HL-60 (cell line): ENCODE data around the gene PDE8A.
"Not testable (repeated sequence)": the region's sequence is repeated elsewhere in the genome, so short reads cannot be mapped to it uniquely, and the experiment has no call there.

Experiments used
- DNase-seq, 2 experiments: peaks; one replicate each; pipeline ENCODE4 v3.0.0-alpha.2; 2010 to 2020; ENCODE audit warnings: low read depth in 1 of 2, low spot score in 1 of 2
- H3K27ac ChIP-seq: fragments of 250-450 bp; sonication (Bioruptor Pico); replicated peaks from 2 replicates; pipeline ENCODE4 v1.5.1; 2020; ENCODE audit warnings: mild to moderate bottlenecking, moderate library complexity
- H3K27me3 ChIP-seq: fragments of 250-450 bp; sonication (Bioruptor Pico); 2 replicates; pipeline ENCODE4 v1.5.1; 2021; ENCODE audit warnings: mild to moderate bottlenecking, moderate library complexity; ENCODE audit not compliant: insufficient read depth, poor library complexity, severe bottlenecking
- H3K4me3 ChIP-seq: replicated peaks from 2 replicates; pipeline ENCODE4 v1.5.1; 2011; ENCODE audit warnings: mild to moderate bottlenecking, control low read depth, low read length; ENCODE audit not compliant: insufficient read depth
- GABPA ChIP-seq: IDR thresholded peaks from 2 replicates; pipeline ENCODE4 v1.6.1; 2012; ENCODE audit warnings: low read depth
- POLR2AphosphoS5 ChIP-seq: IDR thresholded peaks from 2 replicates; pipeline ENCODE4 v1.6.1; 2012; ENCODE audit warnings: low read depth
- SPI1 ChIP-seq: IDR thresholded peaks from 2 replicates; pipeline ENCODE4 v1.6.1; 2012; ENCODE audit warnings: low read depth, mild to moderate bottlenecking, borderline replicate concordance
- TF ChIP-seq, protein P1 (sequence below): IDR thresholded peaks from 2 replicates; pipeline ENCODE4 v1.6.1; 2012; ENCODE audit warnings: low read depth; ENCODE audit not compliant: insufficient replicate concordance
- TF ChIP-seq, protein P2 (sequence below): IDR thresholded peaks from one replicate; pipeline ENCODE4 v1.5.1; 2011; ENCODE audit warnings: low read length, control low read depth, inconsistent platforms; ENCODE audit not compliant: insufficient read depth

Gene PDE8A

DNA sequence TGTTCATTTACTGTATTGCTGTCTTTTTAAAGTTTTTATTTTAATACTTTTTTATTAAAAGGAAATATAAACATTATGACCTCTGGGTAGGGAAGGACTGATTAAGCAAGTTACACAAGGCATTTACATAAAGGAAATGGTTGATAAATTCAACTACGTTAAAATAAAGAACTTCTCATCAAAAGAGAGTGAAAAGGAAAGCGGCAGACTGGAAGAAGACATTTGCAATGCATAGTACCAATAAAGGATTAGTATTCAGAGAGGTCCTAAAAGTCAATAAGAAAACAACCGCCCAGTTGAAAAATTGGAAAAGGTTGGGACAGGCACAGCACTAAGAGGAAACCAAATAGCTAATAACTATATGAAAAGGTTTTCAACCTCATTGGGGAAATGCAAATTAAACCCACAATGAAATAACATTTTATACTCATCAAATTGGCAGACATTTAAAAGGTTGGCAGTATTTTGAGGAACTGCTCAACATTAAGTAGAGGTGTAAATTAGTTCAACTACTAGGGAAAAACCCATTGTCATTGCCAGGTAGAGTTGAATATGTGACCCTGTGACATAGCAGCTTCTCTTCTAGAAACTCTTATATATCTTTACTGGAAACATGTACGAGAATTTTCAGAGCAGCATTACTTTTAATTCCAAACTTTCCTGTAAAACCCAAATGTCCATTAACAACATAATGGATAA lies 9.5 kb downstream of the PDE8A start:
- Histone ChIP-seq H3K4me3 (no peak overlapping the region), H3K27me3 (no peaks in the 10 kb centered on the region), H3K27ac (no peak overlapping the region)
- TF ChIP-seq SPI1 (no peak), POLR2AphosphoS5 (no peak), GABPA (no peak)
- TF ChIP-seq, protein P1, sequence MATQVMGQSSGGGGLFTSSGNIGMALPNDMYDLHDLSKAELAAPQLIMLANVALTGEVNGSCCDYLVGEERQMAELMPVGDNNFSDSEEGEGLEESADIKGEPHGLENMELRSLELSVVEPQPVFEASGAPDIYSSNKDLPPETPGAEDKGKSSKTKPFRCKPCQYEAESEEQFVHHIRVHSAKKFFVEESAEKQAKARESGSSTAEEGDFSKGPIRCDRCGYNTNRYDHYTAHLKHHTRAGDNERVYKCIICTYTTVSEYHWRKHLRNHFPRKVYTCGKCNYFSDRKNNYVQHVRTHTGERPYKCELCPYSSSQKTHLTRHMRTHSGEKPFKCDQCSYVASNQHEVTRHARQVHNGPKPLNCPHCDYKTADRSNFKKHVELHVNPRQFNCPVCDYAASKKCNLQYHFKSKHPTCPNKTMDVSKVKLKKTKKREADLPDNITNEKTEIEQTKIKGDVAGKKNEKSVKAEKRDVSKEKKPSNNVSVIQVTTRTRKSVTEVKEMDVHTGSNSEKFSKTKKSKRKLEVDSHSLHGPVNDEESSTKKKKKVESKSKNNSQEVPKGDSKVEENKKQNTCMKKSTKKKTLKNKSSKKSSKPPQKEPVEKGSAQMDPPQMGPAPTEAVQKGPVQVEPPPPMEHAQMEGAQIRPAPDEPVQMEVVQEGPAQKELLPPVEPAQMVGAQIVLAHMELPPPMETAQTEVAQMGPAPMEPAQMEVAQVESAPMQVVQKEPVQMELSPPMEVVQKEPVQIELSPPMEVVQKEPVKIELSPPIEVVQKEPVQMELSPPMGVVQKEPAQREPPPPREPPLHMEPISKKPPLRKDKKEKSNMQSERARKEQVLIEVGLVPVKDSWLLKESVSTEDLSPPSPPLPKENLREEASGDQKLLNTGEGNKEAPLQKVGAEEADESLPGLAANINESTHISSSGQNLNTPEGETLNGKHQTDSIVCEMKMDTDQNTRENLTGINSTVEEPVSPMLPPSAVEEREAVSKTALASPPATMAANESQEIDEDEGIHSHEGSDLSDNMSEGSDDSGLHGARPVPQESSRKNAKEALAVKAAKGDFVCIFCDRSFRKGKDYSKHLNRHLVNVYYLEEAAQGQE = no peak
- TF ChIP-seq, protein P2, sequence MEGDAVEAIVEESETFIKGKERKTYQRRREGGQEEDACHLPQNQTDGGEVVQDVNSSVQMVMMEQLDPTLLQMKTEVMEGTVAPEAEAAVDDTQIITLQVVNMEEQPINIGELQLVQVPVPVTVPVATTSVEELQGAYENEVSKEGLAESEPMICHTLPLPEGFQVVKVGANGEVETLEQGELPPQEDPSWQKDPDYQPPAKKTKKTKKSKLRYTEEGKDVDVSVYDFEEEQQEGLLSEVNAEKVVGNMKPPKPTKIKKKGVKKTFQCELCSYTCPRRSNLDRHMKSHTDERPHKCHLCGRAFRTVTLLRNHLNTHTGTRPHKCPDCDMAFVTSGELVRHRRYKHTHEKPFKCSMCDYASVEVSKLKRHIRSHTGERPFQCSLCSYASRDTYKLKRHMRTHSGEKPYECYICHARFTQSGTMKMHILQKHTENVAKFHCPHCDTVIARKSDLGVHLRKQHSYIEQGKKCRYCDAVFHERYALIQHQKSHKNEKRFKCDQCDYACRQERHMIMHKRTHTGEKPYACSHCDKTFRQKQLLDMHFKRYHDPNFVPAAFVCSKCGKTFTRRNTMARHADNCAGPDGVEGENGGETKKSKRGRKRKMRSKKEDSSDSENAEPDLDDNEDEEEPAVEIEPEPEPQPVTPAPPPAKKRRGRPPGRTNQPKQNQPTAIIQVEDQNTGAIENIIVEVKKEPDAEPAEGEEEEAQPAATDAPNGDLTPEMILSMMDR = no peak
- DNase-seq = no peak

DNA sequence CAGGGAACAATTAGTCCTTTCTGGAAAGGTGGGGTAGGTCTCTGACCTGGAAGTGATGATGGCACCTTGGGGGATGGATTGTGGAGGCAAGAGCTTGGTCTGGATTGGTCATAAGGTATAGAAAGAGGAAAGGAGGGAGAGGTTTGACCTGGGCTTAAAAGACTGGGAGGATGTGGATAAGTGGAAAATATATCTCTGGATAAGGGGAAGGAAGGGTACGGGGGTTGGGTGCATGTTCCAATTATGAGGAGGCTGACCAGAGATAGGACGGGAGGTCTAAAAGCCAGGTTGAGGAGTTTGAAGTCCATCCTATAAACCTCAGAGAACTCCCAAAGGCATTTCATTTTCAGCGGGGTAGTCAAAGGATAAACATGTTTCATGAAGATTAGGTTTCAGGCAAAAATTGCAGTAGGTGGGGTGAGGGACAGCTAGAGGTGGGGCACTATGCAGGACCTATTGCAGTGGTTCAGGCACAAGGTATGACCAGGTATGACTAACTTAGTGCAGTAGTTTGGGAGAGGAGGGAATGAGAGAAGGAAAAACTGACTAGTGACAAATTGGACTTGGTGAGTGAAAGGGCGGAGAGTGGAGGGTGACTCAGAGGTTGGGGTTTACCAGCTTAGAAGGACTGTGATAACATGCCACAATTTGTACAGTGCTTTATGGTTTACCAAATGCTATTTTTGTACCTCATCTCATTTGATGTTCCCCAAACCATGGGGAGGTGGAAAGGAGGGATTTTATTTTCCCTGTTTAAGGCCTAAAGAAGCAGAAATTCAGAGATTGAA lies 10.7 kb downstream of the PDE8A start:
- Histone ChIP-seq H3K27ac (no peak overlapping the region), H3K27me3 (no peaks in the 10 kb centered on the region), H3K4me3 (no peak overlapping the region)
- no peak for DNase-seq
- TF ChIP-seq, protein P1 = no peak
- TF ChIP-seq, protein P2 = no peak
- TF ChIP-seq POLR2AphosphoS5 (no peak), SPI1 (no peak), GABPA (no peak)

DNA sequence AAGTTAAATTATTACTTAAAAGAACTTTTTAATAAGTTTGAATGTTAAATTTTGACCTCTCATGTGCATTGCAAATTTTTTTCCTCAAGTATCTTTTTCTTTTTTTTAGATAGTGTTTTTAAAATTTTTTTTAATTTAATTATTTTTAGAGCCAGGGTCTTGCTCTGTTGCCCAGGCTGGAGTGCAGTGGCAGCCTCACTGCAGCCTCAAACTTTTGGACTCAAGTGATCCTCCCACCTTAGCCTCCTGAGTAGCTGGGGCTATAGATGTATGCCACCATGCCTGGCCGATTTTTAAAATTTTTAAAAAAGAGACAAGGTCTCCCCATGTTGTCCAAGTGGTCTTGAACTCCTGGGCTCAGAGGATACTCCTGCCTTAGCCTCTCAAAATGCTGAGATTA lies 14.4 kb downstream of the PDE8A start:
- DNase-seq = no peak
- TF ChIP-seq GABPA = no peak
- no peak for TF ChIP-seq POLR2AphosphoS5
- TF ChIP-seq, protein P1 = no peak
- no peak for TF ChIP-seq SPI1
- Histone ChIP-seq H3K27ac (no peak overlapping the region), H3K27me3 (no peaks in the 10 kb centered on the region), H3K4me3 (no peak overlapping the region)

DNA sequence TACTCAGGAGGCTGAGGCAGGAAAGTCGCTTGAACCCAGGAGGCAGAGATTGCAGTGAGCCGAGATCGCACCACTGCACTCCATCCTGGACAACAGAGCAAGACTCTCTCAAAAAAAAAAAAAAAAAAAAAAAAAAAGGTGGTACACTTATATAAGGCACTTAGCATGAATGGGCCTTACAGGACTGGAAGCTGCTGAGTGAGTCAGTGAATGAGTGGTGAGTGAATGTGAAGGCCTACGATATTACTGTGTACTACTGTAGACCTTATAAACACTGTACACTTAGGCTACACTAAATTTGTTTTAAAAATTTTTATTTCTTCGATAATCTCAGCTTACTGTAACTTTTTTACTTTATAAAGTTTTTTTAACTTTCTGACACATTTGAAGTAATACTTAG lies 15.1 kb downstream of the PDE8A start:
- DNase-seq, H3K27ac ChIP-seq, H3K4me3 ChIP-seq, H3K27me3 ChIP-seq: not testable (repeated sequence)

DNA sequence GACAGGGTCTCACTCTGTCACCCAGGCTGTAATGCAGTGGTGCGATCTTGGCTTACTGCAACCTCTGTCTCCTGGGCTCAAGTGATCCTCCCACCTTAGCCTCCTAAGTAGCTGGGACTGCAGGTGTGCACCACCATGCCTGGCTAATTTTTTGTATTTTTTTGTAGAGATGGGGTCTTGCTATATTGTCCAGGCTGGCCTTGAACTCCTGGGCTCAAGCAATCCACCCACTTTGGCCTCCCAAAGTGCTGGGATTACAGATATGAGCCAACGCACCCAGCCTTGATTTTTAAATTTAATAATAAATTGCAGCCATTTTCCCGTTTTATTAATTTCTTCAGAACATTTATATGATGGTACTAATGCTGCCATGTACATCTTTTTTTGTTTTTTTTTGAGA lies 15.6 kb downstream of the PDE8A start:
- not testable (repeated sequence) for DNase-seq, H3K27ac ChIP-seq, H3K27me3 ChIP-seq, H3K4me3 ChIP-seq
